Common myeloid progenitor, CD34-positive (primary cell): ENCODE data around the gene F8A1.
"Not testable (repeated sequence)": the region's sequence is repeated elsewhere in the genome, so short reads cannot be mapped to it uniquely, and the experiment has no call there.

ENCODE experiments used
- CTCF ChIA-PET: fragments of 350-600 bp; sonication (Branson Sonifier 250); formaldehyde crosslinking; loops from one replicate; lab custom pipeline; 2021; ENCODE audit warnings: antibody characterized with exemption; lab: Charles Lee
- POLR2A ChIA-PET: fragments of 350-600 bp; sonication (Branson Sonifier 250); formaldehyde crosslinking; loops from one replicate; lab custom pipeline; 2021; ENCODE audit warnings: antibody characterized with exemption; lab: Charles Lee
- DNase-seq, 3 donors: peaks; one replicate each; pipeline versions ENCODE4 v3.0.0 to v3.0.0-alpha.2; 2013
- H3K27ac ChIP-seq, 2 experiments: 1 replicate in 1 of 2; 2 replicates in 1 of 2; pipeline ENCODE4 v1.7.0; 2013; ENCODE audit warnings: inconsistent platforms in 2 of 2, low read length in 2 of 2, mild to moderate bottlenecking in 2 of 2, low read depth in 1 of 2, moderate library complexity in 1 of 2; ENCODE audit not compliant: severe bottlenecking in 2 of 2, insufficient read depth in 1 of 2, poor library complexity in 1 of 2
- H3K27me3 ChIP-seq, 5 experiments: replicated peaks in 2 of 5; 1 replicate in 3 of 5; 2 replicates in 2 of 5; pipeline versions ENCODE4 v1.6.1 to v1.7.0; 2013; ENCODE audit warnings: low read length in 4 of 5, mild to moderate bottlenecking in 2 of 5, moderate library complexity in 2 of 5, inconsistent platforms in 1 of 5; ENCODE audit not compliant: insufficient read depth in 5 of 5, control insufficient read depth in 4 of 5
- H3K36me3 ChIP-seq, 4 experiments: 1 replicate in 2 of 4; 2 replicates in 2 of 4; pipeline versions ENCODE4 v1.6.1 to v1.7.0; 2013; ENCODE audit warnings: low read length in 3 of 4, control low read depth in 1 of 4, mild to moderate bottlenecking in 1 of 4; ENCODE audit not compliant: control insufficient read depth in 4 of 4, insufficient read depth in 4 of 4
- H3K4me1 ChIP-seq, 4 experiments: 1 replicate in 3 of 4; 2 replicates in 1 of 4; pipeline versions ENCODE4 v1.6.1 to v1.7.1; 2013; ENCODE audit warnings: low read length in 3 of 4, mild to moderate bottlenecking in 3 of 4, control low read depth in 1 of 4, inconsistent platforms in 1 of 4, moderate library complexity in 1 of 4; ENCODE audit not compliant: control insufficient read depth in 4 of 4, insufficient read depth in 4 of 4; ENCODE audit errors: control extremely low read depth in 1 of 4
- H3K4me3 ChIP-seq, 7 experiments: 1 replicate in 4 of 7; 2 replicates in 3 of 7; pipeline versions ENCODE4 v1.5.1 to v1.7.0; 2013; ENCODE audit warnings: mild to moderate bottlenecking in 7 of 7, low read length in 6 of 7, moderate library complexity in 6 of 7, inconsistent platforms in 2 of 7, low read depth in 2 of 7, control low read depth in 1 of 7; ENCODE audit not compliant: insufficient read depth in 4 of 7, control insufficient read depth in 1 of 7; ENCODE audit errors: extremely low read depth in 1 of 7
- H3K9me3 ChIP-seq, 5 experiments: 1 replicate in 4 of 5; 2 replicates in 1 of 5; pipeline versions ENCODE4 v1.6.1 to v1.7.1; 2013; ENCODE audit warnings: low read length in 4 of 5, mild to moderate bottlenecking in 2 of 5, inconsistent platforms in 1 of 5, low read depth in 1 of 5, moderate library complexity in 1 of 5; ENCODE audit not compliant: control insufficient read depth in 4 of 5, insufficient read depth in 2 of 5; ENCODE audit errors: control extremely low read depth in 1 of 5
- WGBS: methylation state at CpG from one replicate; pipeline ENCODE4 v1.1.5; 2013; ENCODE audit not compliant: insufficient coverage; 5-methylcytosine and 5-hydroxymethylcytosine counted together

Gene F8A1

DNA sequence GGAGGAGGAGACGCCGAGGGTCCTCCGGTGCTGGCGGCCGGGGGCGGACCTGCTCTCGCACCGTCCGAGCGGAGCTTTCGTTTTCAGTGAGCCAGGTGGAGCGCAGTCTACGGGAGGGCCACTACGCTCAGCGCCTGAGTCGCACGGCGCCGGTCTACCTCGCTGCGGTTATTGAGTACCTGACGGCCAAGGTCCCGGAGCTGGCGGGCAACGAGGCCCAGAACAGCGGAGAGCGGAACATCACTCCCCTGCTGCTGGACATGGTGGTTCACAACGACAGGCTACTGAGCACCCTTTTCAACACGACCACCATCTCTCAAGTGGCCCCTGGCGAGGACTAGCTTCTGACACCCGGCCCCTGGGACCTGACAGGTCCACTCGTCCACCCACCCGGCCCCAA lies 1.1 kb upstream of the F8A1 start:
- POLR2A ChIA-PET, DNase-seq, CTCF ChIA-PET, H3K36me3 ChIP-seq, H3K27me3 ChIP-seq, H3K4me3 ChIP-seq, H3K4me1 ChIP-seq, H3K9me3 ChIP-seq, H3K27ac ChIP-seq: not testable (repeated sequence)
- no CpG with 5 or more reads among the region's 33 CpGs for WGBS

- H3K27me3 ChIP-seq, H3K36me3 ChIP-seq, H3K9me3 ChIP-seq, CTCF ChIA-PET, H3K4me1 ChIP-seq, H3K4me3 ChIP-seq, POLR2A ChIA-PET, DNase-seq, H3K27ac ChIP-seq: not testable (repeated sequence)
- no CpG with 5 or more reads among the region's 14 CpGs for WGBS
These were observed 606 bp upstream of the F8A1 start for GRCh38 chrX:154885549-154885948.

DNA sequence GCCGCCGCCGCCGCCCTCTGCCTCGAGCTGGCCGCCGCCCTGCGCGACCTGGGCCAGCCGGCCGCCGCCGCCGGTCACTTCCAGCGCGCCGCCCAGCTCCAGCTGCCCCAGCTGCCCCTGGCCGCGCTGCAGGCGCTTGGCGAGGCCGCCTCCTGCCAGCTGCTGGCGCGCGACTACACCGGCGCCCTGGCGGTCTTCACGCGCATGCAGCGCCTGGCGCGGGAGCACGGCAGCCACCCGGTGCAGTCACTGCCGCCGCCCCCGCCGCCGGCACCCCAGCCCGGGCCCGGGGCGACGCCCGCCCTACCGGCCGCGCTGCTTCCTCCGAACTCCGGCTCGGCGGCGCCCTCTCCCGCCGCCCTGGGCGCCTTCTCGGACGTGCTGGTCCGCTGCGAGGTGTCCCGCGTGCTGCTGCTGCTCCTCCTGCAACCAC lies 650 bp downstream of the F8A1 start:
- H3K27me3 ChIP-seq, H3K4me3 ChIP-seq, CTCF ChIA-PET, H3K4me1 ChIP-seq, H3K9me3 ChIP-seq, H3K36me3 ChIP-seq, DNase-seq, H3K27ac ChIP-seq, POLR2A ChIA-PET: not testable (repeated sequence)
- no CpG with 5 or more reads among the region's 62 CpGs for WGBS

- Histone ChIP-seq H3K4me3 (no peak overlapping the region), H3K27ac (no peak overlapping the region), H3K9me3 (no peaks in the 10 kb centered on the region), H3K27me3 (no peaks in the 10 kb centered on the region), H3K36me3 (no peaks in the 10 kb centered on the region), H3K4me1 (peaks cover 0 to 4% (median 0%) of the 10 kb centered on the region in 4 experiments)
- DNase-seq = no peak
- CTCF ChIA-PET = no interaction called here
- 83% methylated on average over 1 of the region's 1 CpG for WGBS
- POLR2A ChIA-PET = no interaction called here
These were observed 5.0 kb downstream of the F8A1 start for GRCh38 chrX:154890990-154891639.

- POLR2A ChIA-PET = no interaction called here
- Histone ChIP-seq H3K27me3 (no peaks in the 10 kb centered on the region), H3K4me1 (peaks cover 0 to 4% (median 0%) of the 10 kb centered on the region in 4 experiments), H3K4me3 (no peak overlapping the region), H3K9me3 (no peaks in the 10 kb centered on the region), H3K36me3 (no peaks in the 10 kb centered on the region), H3K27ac (no peak overlapping the region)
- CTCF ChIA-PET = no interaction called here
- no peak for DNase-seq
- no CpG with 5 or more reads among the region's 1 CpG for WGBS
These were observed 6.1 kb downstream of the F8A1 start for GRCh38 chrX:154892296-154892695.

DNA sequence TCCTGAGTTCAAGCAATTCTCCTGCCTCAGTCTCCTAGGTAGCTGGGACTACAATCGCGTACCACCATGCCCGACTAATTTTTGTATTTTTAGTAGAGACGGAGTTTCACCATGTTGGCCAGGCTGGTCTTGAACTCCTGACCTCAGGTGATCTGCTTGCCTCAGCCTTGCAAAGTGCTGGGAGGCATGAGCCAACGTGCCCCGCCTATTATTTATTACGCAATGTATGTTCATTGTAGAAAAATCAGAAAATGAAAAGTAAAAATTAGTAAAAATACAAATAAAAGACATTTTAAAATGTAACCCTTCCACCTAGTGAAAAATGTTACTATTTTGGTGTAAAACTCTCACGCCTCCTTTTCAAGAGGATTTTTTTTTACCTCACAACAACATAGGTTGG lies 14.2 kb downstream of the F8A1 start:
- POLR2A ChIA-PET = no interaction called here
- no peak overlapping the region for H3K27ac ChIP-seq
- H3K9me3 ChIP-seq = no peaks in the 10 kb centered on the region
- no peak for DNase-seq
- peaks cover 0 to 4% (median 0%) of the 10 kb centered on the region in 5 experiments for H3K27me3 ChIP-seq
- no peak overlapping the region for H3K4me3 ChIP-seq
- CTCF ChIA-PET = interaction anchor here (2.0 kb wide), 1 partner anchor 17 kb away, joined by 6 read pairs; no protein-coding TSS in a partner anchor
- WGBS = 81% methylated on average over 4 of the region's 8 CpGs
- no peaks in the 10 kb centered on the region for H3K4me1 ChIP-seq
- no peaks in the 10 kb centered on the region for H3K36me3 ChIP-seq

DNA sequence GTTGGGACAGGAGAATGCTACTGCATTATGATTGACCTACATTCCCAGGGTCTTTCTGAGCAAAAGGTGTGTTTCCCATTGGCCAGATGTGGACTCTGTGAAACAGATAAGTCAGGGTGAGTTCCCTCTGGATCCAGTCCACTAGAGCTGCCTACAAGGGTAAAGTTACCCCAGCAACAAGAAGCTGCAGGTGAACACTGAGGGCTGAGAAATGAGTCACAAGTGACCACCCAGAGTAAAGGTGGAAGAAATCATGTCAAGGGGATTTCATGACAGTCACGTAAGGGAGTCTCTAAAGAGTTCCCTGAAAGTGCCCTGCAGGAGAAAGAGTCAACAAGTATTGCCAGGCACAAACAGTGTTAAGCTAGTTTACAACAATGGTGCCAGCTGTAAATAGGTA lies 16.3 kb downstream of the F8A1 start:
- H3K36me3 ChIP-seq = no peaks in the 10 kb centered on the region
- no peak overlapping the region for H3K4me3 ChIP-seq
- POLR2A ChIA-PET = no interaction called here
- no peaks in the 10 kb centered on the region for H3K4me1 ChIP-seq
- CTCF ChIA-PET = no interaction called here
- no peak overlapping the region for H3K27ac ChIP-seq
- WGBS = no CpG with 5 or more reads among the region's 1 CpG
- H3K27me3 ChIP-seq = peaks cover 0 to 4% (median 0%) of the 10 kb centered on the region in 5 experiments
- no peaks in the 10 kb centered on the region for H3K9me3 ChIP-seq
- no peak for DNase-seq
